ENCODE data around the gene CABCOCO1. TPM values are rescaled to one million over a fixed set of nuclear protein-coding genes. Genes with fewer than 3 reads are reported as not detected.
"Not testable (repeated sequence)": the region's sequence is repeated elsewhere in the genome, so short reads cannot be mapped to it uniquely, and the experiment has no call there.

Gene CABCOCO1
- total RNA-seq, 4 donors from 2014 or later: not detected

- Histone ChIP-seq H3K27ac (no peak overlapping the region), H3K4me1 (no peaks in the 10 kb centered on the region), H3K9me3 (no peaks in the 10 kb centered on the region), H3K4me3 (no peak overlapping the region), H3K27me3 (no peaks in the 10 kb centered on the region), H3K36me3 (no peaks in the 10 kb centered on the region)
- no peak for DNase-seq (ENCODE audit: low spot score in 2 of 2)
- TF ChIP-seq EP300 (IDR thresholded peaks at IDR 0.05): no peak
- 64% methylated on average over 4 of the region's 4 CpGs for WGBS
Measured at GRCh38 chr10:61732629-61733278, 70.0 kb downstream of the CABCOCO1 start.

GRCh38 chr10:61733358-61733940, 70.7 kb downstream of the CABCOCO1 start:
- no peak for DNase-seq (ENCODE audit: low spot score in 2 of 2)
- no peak overlapping the region for H3K27ac ChIP-seq
- H3K4me1 ChIP-seq: no peaks in the 10 kb centered on the region
- no peaks in the 10 kb centered on the region for H3K36me3 ChIP-seq
- 86% methylated on average over 1 of the region's 1 CpG for WGBS
- H3K27me3 ChIP-seq: no peaks in the 10 kb centered on the region
- no peak for TF ChIP-seq EP300 (IDR thresholded peaks at IDR 0.05)
- TF ChIP-seq POLR2AphosphoS5 (IDR thresholded peaks at IDR 0.05): no peak
- TF ChIP-seq POLR2A (IDR thresholded peaks at IDR 0.05): no peak
- TF ChIP-seq, protein P1, sequence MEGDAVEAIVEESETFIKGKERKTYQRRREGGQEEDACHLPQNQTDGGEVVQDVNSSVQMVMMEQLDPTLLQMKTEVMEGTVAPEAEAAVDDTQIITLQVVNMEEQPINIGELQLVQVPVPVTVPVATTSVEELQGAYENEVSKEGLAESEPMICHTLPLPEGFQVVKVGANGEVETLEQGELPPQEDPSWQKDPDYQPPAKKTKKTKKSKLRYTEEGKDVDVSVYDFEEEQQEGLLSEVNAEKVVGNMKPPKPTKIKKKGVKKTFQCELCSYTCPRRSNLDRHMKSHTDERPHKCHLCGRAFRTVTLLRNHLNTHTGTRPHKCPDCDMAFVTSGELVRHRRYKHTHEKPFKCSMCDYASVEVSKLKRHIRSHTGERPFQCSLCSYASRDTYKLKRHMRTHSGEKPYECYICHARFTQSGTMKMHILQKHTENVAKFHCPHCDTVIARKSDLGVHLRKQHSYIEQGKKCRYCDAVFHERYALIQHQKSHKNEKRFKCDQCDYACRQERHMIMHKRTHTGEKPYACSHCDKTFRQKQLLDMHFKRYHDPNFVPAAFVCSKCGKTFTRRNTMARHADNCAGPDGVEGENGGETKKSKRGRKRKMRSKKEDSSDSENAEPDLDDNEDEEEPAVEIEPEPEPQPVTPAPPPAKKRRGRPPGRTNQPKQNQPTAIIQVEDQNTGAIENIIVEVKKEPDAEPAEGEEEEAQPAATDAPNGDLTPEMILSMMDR (IDR thresholded peaks at IDR 0.05): peak; percentile 2 to 34
- H3K9me3 ChIP-seq: no peaks in the 10 kb centered on the region
- H3K4me3 ChIP-seq: no peak overlapping the region

DNA sequence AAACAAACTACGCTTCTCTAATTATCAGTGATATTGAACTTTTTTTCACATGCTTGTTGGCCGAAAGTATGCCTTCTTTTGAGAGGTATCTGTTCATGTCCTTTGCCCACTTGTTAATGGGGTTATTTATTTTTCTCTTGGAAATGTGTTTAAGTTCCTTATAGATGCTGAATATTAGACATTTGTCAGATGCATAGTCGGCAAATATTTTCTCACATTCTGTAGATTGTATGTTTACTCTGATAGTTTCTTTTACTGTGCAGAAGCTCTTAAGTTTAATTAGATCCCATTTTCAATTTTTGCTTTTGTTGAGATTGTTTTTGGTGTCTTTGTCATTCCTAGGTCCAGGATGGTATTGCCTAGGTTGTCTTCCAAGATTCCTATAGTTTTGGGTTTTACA, 73.2 kb downstream of the CABCOCO1 start:
- Histone ChIP-seq H3K27me3 (no peaks in the 10 kb centered on the region), H3K4me1 (no peaks in the 10 kb centered on the region), H3K36me3 (no peaks in the 10 kb centered on the region), H3K27ac (no peak overlapping the region), H3K9me3 (no peaks in the 10 kb centered on the region), H3K4me3 (no peak overlapping the region)
- DNase-seq (ENCODE audit: low spot score in 2 of 2): no peak
- TF ChIP-seq, protein P1 (IDR thresholded peaks at IDR 0.05): no peak
- no peak for TF ChIP-seq EP300 (IDR thresholded peaks at IDR 0.05)
- no peak for TF ChIP-seq POLR2A (IDR thresholded peaks at IDR 0.05)
- no peak for TF ChIP-seq POLR2AphosphoS5 (IDR thresholded peaks at IDR 0.05)
- WGBS: 97% methylated on average over 3 of the region's 3 CpGs

GRCh38 chr10:61737455-61737854, 74.7 kb downstream of the CABCOCO1 start:
- 85% methylated on average over 6 of the region's 6 CpGs for WGBS
- H3K27me3 ChIP-seq; DNase-seq (ENCODE audit: low spot score in 2 of 2); H3K4me3 ChIP-seq; H3K36me3 ChIP-seq; H3K27ac ChIP-seq; H3K9me3 ChIP-seq; H3K4me1 ChIP-seq: not testable (repeated sequence)

- Histone ChIP-seq H3K27me3 (no peaks in the 10 kb centered on the region), H3K9me3 (no peaks in the 10 kb centered on the region), H3K4me1 (peaks cover 3% of the 10 kb centered on the region), H3K4me3 (no peak overlapping the region), H3K36me3 (no peaks in the 10 kb centered on the region), H3K27ac (no peak overlapping the region)
- no peak for TF ChIP-seq POLR2A (IDR thresholded peaks at IDR 0.05)
- TF ChIP-seq, protein P1 (IDR thresholded peaks at IDR 0.05): no peak
- no peak for TF ChIP-seq EP300 (IDR thresholded peaks at IDR 0.05)
- no peak for TF ChIP-seq POLR2AphosphoS5 (IDR thresholded peaks at IDR 0.05)
- 90% methylated on average over 1 of the region's 1 CpG for WGBS
- DNase-seq (ENCODE audit: low spot score in 2 of 2): no peak
Measured at GRCh38 chr10:61742812-61743211, 80.1 kb downstream of the CABCOCO1 start.

DNA sequence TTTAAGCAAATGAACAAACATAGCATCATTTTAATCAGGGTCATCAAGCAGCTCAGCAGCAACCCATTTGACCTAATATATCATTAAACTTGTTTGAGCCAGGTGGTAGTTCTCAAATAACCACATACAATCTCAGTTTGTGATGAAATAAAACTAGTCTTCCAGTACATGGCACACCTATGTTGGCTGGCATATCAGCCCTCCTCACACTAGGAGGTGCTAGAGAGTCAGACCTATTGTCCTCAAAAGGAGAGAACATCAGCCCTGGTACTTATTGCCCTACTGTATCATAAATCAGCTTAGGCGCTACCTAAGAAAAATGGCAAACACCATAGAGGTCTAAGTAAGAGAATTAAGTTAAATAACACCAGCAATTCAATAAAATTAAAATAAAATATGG, 81.7 kb downstream of the CABCOCO1 start:
- Histone ChIP-seq H3K27ac (no peak overlapping the region), H3K4me3 (no peak overlapping the region), H3K27me3 (no peaks in the 10 kb centered on the region), H3K9me3 (no peaks in the 10 kb centered on the region), H3K36me3 (no peaks in the 10 kb centered on the region), H3K4me1 (peaks cover 3% of the 10 kb centered on the region)
- TF ChIP-seq POLR2A (IDR thresholded peaks at IDR 0.05) (no peak), POLR2AphosphoS5 (IDR thresholded peaks at IDR 0.05) (no peak), EP300 (IDR thresholded peaks at IDR 0.05) (no peak)
- TF ChIP-seq, protein P1 (IDR thresholded peaks at IDR 0.05): no peak
- WGBS: 100% methylated on average over 1 of the region's 1 CpG
- DNase-seq (ENCODE audit: low spot score in 2 of 2): no peak
